ENCODE data around the gene DUSP5.

DNA sequence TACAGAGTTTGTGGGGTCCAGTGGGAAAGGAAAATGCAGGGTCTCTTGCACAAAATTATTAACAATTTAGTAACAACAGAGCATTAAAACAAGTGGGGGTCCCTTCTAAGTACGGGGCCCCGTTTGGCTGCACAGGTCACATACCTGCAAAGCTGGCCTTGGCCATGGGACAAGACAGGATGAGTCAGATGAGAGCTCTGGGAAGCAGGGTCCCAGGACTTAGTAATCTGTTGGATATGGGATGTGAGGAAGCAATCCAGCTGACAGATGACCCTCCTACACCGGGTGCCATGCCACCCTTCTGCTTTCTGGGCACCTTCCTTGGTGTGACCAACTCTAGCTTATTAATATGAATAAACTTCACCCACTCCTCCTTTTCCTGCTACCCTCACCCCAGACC lies 3.2 kb upstream of the DUSP5 start:
- TF ChIP-seq POLR2A (IDR thresholded peaks at IDR 0.05) (no peak), EP300 (IDR thresholded peaks at IDR 0.05) (no peak), POLR2AphosphoS5 (IDR thresholded peaks at IDR 0.05) (no peak)
- TF ChIP-seq, protein P1, sequence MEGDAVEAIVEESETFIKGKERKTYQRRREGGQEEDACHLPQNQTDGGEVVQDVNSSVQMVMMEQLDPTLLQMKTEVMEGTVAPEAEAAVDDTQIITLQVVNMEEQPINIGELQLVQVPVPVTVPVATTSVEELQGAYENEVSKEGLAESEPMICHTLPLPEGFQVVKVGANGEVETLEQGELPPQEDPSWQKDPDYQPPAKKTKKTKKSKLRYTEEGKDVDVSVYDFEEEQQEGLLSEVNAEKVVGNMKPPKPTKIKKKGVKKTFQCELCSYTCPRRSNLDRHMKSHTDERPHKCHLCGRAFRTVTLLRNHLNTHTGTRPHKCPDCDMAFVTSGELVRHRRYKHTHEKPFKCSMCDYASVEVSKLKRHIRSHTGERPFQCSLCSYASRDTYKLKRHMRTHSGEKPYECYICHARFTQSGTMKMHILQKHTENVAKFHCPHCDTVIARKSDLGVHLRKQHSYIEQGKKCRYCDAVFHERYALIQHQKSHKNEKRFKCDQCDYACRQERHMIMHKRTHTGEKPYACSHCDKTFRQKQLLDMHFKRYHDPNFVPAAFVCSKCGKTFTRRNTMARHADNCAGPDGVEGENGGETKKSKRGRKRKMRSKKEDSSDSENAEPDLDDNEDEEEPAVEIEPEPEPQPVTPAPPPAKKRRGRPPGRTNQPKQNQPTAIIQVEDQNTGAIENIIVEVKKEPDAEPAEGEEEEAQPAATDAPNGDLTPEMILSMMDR (IDR thresholded peaks at IDR 0.05): no peak

Data from upper lobe of left lung (tissue), 4 donors.